Measurements from ENCODE around the gene PIBF1.
"Not testable (repeated sequence)": the region's sequence is repeated elsewhere in the genome, so short reads cannot be mapped to it uniquely, and the experiment has no call there.

- TF ChIP-seq CTCF, POLR2A (IDR thresholded peaks at IDR 0.05): not testable (repeated sequence)
These were observed 119.6 kb downstream of the PIBF1 start for GRCh38 chr13:72901546-72901945.

Data from heart left ventricle (tissue), 13 donors.